Measurements from ENCODE around the gene TPSG1. TPM values are rescaled to one million over a fixed set of nuclear protein-coding genes. Genes with fewer than 3 reads are reported as not detected.
"Not testable (repeated sequence)": the region's sequence is repeated elsewhere in the genome, so short reads cannot be mapped to it uniquely, and the experiment has no call there.

Gene TPSG1
- total RNA-seq, 1 donor from 2014 or later, result not detected

- no peak for TF ChIP-seq CTCF (IDR thresholded peaks at IDR 0.05; ENCODE audit: partially characterized antibody, unreplicated experiment)
- Mint-ChIP-seq H3K36me3 (ENCODE audit: unreplicated experiment) (no peaks in the 10 kb centered on the region), H3K4me3 (ENCODE audit: unreplicated experiment) (no peak overlapping the region), H3K27me3 (ENCODE audit: unreplicated experiment) (peaks cover 13% of the 10 kb centered on the region), H3K27ac (ENCODE audit: unreplicated experiment) (no peak overlapping the region), H3K4me1 (ENCODE audit: low read depth, unreplicated experiment) (peaks cover 2% of the 10 kb centered on the region), H3K9me3 (ENCODE audit: unreplicated experiment) (peaks cover 5% of the 10 kb centered on the region)
- no peak for DNase-seq
Measured at GRCh38 chr16:1245452-1246020, 20.5 kb upstream of the TPSG1 start.

- TF ChIP-seq CTCF (IDR thresholded peaks at IDR 0.05; ENCODE audit: partially characterized antibody, unreplicated experiment), result no peak
- Mint-ChIP-seq H3K9me3 (ENCODE audit: unreplicated experiment) (peaks cover 5% of the 10 kb centered on the region), H3K36me3 (ENCODE audit: unreplicated experiment) (no peaks in the 10 kb centered on the region), H3K27ac (ENCODE audit: unreplicated experiment) (no peak overlapping the region), H3K27me3 (ENCODE audit: unreplicated experiment) (peaks cover 13% of the 10 kb centered on the region), H3K4me1 (ENCODE audit: low read depth, unreplicated experiment) (peaks cover 2% of the 10 kb centered on the region), H3K4me3 (ENCODE audit: unreplicated experiment) (no peak overlapping the region)
- DNase-seq, result no peak
Measured at GRCh38 chr16:1244881-1245280, 19.8 kb upstream of the TPSG1 start.

DNA sequence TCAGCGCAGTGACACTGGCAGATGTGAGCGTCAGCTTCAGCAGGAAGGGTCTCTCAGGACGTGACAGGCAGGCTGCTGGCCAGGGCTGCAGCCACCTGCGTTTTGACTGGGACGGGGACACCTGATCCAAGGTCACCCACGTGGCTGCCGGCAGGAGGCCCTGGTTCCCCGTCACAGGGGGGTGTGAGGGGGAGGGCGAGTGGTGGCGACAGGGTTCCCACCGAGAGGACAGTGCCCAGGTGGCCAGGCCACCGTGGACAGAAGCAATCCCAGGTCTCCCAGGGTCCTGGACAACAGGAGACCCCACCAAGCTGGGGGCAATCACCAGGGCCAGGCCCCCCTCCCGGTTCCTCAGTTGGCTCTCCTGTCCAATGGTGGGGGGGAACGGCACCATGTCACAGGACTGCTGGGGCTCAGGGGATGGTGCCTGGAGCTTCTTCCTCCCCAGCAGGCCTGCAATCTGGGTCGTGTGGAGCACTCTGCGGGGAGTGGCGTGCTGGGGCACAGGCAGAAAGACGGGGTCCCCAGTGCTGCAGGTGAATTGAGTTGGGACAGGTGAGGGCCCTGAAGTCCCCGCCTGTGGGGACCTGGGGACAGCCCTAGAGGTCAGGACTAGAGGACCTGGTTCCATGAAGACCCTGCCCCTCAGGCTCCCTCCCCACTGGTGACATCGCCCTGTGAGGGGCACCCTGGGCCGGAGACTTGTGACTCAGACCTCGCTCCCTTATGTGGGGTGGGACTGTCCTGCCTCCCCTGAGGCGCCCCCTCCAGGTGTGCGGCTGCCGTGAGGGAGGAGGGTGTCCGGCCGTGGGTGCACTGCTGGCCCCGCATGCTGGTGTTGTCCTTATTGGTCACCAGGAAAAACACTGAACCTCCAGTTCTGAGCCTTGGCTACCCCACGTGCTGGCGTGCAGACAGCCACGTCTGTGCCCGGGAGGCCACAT, 19.1 kb upstream of the TPSG1 start:
- DNase-seq, result peak; percentile 41
- H3K36me3 Mint-ChIP-seq (ENCODE audit: unreplicated experiment); H3K4me1 Mint-ChIP-seq (ENCODE audit: low read depth, unreplicated experiment): not testable (repeated sequence)

DNA sequence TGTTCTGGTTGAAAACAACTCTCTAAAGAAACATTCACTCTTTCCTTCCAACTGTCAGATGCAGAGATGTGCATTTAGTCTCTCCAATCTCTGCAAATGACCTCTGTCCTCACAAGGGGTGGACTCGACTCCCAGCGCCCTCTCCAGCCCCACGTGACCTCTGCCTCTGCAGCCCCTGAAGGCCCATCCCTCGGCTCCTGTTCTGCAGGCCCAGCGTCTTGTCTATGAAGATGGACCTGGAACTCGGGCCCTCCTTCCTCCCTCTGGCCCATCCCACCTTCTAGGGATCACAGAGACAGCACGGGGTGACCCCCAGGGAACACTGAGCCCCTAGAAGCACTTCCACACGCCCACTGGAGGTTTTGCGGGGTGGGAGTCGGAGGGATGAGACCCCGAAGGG, 18.3 kb upstream of the TPSG1 start:
- not testable (repeated sequence) for H3K36me3 Mint-ChIP-seq (ENCODE audit: unreplicated experiment); H3K4me1 Mint-ChIP-seq (ENCODE audit: low read depth, unreplicated experiment); H3K9me3 Mint-ChIP-seq (ENCODE audit: unreplicated experiment); H3K27ac Mint-ChIP-seq (ENCODE audit: unreplicated experiment); DNase-seq; H3K4me3 Mint-ChIP-seq (ENCODE audit: unreplicated experiment)
- H3K27me3 Mint-ChIP-seq (ENCODE audit: unreplicated experiment), result peaks cover 15% of the 10 kb centered on the region

More for the DNA sequence above, 19.1 kb upstream of the TPSG1 start:
- not testable (repeated sequence) for H3K27ac Mint-ChIP-seq (ENCODE audit: unreplicated experiment); H3K4me3 Mint-ChIP-seq (ENCODE audit: unreplicated experiment); H3K9me3 Mint-ChIP-seq (ENCODE audit: unreplicated experiment)
- peaks cover 13% of the 10 kb centered on the region for H3K27me3 Mint-ChIP-seq (ENCODE audit: unreplicated experiment)

DNA sequence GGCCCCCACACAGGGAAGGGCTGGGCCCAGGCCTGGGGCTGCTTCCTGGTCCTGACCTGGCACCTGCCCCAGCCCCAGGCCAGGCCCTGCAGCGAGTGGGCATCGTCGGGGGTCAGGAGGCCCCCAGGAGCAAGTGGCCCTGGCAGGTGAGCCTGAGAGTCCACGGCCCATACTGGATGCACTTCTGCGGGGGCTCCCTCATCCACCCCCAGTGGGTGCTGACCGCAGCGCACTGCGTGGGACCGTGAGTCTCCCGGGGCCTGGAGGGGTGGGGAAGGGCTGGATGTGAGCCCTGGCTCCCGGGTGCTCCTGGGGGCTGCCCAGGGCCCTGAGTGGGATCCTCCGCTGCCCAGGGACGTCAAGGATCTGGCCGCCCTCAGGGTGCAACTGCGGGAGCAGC, 16.0 kb upstream of the TPSG1 start:
- H3K36me3 Mint-ChIP-seq (ENCODE audit: unreplicated experiment); H3K4me1 Mint-ChIP-seq (ENCODE audit: low read depth, unreplicated experiment); H3K27ac Mint-ChIP-seq (ENCODE audit: unreplicated experiment); H3K27me3 Mint-ChIP-seq (ENCODE audit: unreplicated experiment); H3K9me3 Mint-ChIP-seq (ENCODE audit: unreplicated experiment); H3K4me3 Mint-ChIP-seq (ENCODE audit: unreplicated experiment): not testable (repeated sequence)
- DNase-seq, result peak; percentile 8

DNA sequence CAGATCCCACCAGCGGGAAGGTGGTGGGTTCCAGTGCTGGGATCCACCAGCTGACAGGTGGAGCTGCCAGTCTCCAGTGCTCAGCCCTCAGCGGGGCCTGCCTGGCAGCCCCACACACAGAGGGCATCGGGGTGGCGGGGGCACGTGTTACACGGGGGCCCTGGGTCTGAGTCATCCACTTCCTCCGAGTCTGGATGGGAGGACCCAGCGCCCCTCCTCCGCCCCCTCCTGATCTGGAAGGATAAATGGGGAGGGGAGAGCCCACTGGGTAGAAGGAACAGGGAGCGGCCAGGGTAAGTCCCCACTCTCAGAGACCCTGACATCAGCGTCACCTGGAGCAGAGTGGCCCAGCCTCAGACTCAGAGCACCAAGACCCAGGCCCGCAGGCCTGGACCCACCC, 15.4 kb upstream of the TPSG1 start, which contains the start of gene TPSAB1:
TSS of gene TPSAB1 (plus strand) at position 270 of the 400 bp plus-strand sequence. CDS start 234 bp downstream, outside the sequence.
- not testable (repeated sequence) for H3K27ac Mint-ChIP-seq (ENCODE audit: unreplicated experiment)

GRCh38 chr16:1239575-1239974, 14.5 kb upstream of the TPSG1 start:
- H3K4me1 Mint-ChIP-seq (ENCODE audit: low read depth, unreplicated experiment); H3K27me3 Mint-ChIP-seq (ENCODE audit: unreplicated experiment); H3K27ac Mint-ChIP-seq (ENCODE audit: unreplicated experiment); H3K9me3 Mint-ChIP-seq (ENCODE audit: unreplicated experiment); H3K4me3 Mint-ChIP-seq (ENCODE audit: unreplicated experiment); H3K36me3 Mint-ChIP-seq (ENCODE audit: unreplicated experiment): not testable (repeated sequence)
- peak; percentile 16 for DNase-seq

More for the DNA sequence above, 15.4 kb upstream of the TPSG1 start, which contains the start of gene TPSAB1:
- DNase-seq, result peak; percentile 16
- H3K27me3 Mint-ChIP-seq (ENCODE audit: unreplicated experiment); H3K36me3 Mint-ChIP-seq (ENCODE audit: unreplicated experiment); H3K4me1 Mint-ChIP-seq (ENCODE audit: low read depth, unreplicated experiment); H3K9me3 Mint-ChIP-seq (ENCODE audit: unreplicated experiment); H3K4me3 Mint-ChIP-seq (ENCODE audit: unreplicated experiment): not testable (repeated sequence)

DNA sequence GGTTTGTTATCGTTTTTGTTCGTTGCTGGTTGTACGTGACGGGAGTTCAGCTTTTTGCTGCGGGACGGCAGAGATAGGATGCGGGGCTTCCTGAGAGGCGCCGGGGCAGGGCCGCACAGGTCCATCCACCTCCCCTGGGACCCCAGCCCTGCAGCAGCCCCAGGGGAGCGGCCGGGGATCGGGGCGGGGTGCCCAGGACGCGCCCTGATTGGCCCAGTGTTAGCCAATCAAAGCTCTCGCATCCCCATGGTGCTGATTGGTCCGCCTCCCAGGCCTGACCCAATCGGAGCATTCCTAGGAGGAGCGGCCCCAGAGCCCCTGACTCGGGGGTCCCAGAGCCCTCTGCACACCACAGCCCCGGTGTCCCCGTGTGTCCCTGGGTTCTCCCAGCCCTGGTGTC, 13.8 kb upstream of the TPSG1 start:
- peak overlapping the region; percentile 28 for H3K4me3 Mint-ChIP-seq (ENCODE audit: unreplicated experiment)

More for the DNA sequence above, 13.8 kb upstream of the TPSG1 start:
- H3K27me3 Mint-ChIP-seq (ENCODE audit: unreplicated experiment); H3K27ac Mint-ChIP-seq (ENCODE audit: unreplicated experiment); H3K9me3 Mint-ChIP-seq (ENCODE audit: unreplicated experiment); H3K36me3 Mint-ChIP-seq (ENCODE audit: unreplicated experiment); H3K4me1 Mint-ChIP-seq (ENCODE audit: low read depth, unreplicated experiment): not testable (repeated sequence)
- peak; percentile 6 for DNase-seq
